Activated CD8-positive, alpha-beta memory T cell treated with anti-CD3 and anti-CD28 coated beads, Interleukin-2, amount 50 U/mL, for 1 hour (primary cell): ENCODE measurements around the gene ZNF132.
"Not testable (repeated sequence)": the region's sequence is repeated elsewhere in the genome, so short reads cannot be mapped to it uniquely, and the experiment has no call there.

Experiments
- DNase-seq: peaks from one replicate; pipeline ENCODE4 v3.0.0-alpha.2; 2020; ENCODE audit errors: extremely low read depth

ZNF132 gene

GRCh38 chr19:58468216-58468839 lies 28.4 kb upstream of the ZNF132 start:
- no peak for DNase-seq

DNA sequence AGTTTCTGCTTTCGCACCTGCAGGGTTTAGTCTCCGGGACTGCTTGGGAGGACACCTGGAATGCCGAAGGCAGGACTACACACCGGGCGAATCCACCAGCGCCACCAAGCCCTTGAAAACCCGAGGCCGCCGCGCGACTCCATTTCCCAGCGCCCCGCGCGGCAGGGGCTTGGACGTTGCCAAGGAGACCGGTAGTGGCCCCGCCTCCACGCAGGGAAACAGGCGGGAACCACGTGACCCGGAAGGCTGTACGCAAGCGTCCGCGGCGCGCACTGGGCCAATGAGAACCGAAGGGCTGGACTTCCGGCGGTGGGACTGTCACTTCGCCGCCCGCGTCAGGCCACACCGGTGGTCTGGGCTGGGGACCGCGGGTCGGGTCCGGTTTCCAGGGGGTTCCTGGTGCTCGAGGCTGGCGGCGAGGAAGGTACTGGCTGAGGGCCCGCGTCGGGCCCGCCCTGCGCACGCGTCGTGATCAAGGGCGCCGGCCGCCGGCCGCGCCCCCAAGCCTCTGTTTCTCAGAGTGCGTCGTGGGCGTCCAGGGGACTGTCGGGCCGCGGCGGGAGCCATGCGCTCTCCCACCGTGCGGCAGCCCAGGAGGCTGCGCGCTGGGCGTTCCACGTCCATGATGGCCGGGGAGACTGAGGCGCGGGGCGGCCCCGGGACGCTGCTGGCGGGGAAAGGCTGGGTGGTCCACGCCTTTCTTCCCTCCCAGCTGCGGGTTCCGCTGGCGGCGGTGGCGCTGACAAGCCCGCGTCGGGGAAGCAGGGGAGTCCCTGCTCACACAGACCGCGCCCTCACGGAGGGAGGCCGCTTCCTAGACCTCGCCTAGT lies 27.0 kb upstream of the ZNF132 start, which contains the start of gene ZNF324:
TSS of gene ZNF324 (plus strand) at position 321 of the 830 bp plus-strand sequence. CDS start 2,106 bp downstream, outside the sequence.
- peak; percentile 91 for DNase-seq

DNA sequence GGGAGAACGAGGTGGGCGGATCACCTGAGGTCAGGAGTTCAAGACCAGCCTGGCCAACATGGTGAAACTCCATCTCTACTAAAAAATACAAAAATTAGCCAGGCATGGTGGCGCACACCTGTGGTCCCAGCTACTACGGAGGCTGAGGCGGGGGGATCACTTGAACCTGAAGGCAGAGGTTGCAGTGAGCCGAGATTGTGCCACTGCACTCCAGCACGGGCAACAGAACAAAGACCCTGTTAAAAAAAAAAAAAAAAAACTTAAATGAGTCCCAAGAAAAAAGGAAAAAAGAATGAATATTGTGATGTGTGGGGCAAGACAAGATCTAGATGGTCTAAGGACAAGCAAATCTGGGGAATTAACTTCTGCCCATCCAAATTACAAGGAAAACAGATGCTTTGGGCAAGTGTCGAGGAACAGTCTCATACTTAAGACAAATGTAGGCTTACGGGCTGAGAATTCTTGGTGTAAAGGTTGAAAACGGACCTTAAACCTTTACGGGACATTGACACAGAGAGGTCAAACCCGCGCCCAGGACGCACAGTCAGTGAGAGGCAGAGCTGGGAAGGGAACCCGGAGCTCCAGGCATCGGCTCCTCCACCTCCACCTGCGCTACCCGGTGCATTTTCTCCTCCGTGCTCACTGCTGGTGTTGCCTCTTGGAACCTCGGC lies 26.3 kb upstream of the ZNF132 start:
- DNase-seq, result no peak

GRCh38 chr19:58460039-58460438 lies 20.1 kb upstream of the ZNF132 start:
- no peak for DNase-seq

GRCh38 chr19:58456111-58456510 lies 16.2 kb upstream of the ZNF132 start:
- no peak for DNase-seq

GRCh38 chr19:58455306-58455705 lies 15.4 kb upstream of the ZNF132 start:
- DNase-seq, result no peak

DNA sequence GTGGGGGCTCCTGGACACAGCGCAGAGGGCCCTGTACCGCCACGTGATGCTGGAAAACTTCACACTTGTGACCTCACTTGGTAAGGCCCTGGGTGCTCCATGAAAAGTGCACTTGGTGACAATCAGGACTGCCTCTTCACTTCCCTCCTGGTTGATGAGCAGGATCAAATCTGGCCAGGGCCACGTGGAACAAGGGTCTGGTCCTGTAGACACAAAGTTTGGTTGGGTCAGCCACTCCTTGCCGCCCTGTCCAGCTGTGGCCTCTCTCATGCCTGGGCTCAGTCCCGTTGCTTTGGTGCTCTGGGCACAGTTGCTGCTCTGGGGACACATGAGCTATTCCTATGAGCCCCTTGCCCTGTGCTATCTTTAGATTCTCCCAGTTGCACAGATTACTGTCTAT lies 13.8 kb upstream of the ZNF132 start:
- no peak for DNase-seq

DNA sequence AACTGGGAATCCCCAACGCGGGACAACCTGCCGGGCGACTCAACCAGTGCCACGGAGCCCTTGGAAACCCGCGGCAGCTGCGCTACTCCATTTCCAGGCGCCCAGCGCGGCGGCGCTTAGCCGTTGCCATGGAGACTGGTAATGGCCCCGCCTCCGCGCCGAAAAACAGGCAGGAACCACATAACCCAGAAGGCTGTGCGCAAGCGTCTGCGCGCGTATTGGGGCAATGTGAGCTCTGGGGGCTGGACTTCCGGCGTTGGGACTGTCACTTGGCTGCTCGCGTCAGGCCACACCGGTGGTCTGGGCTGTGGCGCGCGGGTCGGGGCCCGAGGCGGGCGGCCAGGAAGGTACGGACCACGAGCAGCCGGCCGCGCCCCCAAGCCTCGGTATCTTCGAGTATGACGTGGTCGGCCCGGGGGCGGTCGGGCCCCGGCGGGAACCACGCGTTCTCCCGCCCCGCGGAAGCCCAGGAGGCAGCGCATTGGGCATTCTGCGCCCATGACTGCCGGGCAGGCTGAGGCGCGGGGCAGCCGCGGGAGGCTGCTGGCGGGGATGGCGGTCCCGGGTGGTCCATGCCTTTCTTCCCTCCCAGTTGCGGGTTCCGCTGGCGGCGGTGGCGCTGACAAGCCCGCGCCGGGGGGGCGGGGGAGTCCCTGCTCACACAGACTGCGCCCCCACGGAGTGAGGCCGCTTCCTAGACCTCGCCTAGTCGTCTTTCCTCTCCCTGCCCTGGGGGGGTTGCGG lies 11.6 kb upstream of the ZNF132 start, which contains the start of gene ZNF324B:
TSS of gene ZNF324B (plus strand) at position 265 of the 744 bp plus-strand sequence. CDS start 2,080 bp downstream, outside the sequence.
- peak; percentile 94 for DNase-seq

DNA sequence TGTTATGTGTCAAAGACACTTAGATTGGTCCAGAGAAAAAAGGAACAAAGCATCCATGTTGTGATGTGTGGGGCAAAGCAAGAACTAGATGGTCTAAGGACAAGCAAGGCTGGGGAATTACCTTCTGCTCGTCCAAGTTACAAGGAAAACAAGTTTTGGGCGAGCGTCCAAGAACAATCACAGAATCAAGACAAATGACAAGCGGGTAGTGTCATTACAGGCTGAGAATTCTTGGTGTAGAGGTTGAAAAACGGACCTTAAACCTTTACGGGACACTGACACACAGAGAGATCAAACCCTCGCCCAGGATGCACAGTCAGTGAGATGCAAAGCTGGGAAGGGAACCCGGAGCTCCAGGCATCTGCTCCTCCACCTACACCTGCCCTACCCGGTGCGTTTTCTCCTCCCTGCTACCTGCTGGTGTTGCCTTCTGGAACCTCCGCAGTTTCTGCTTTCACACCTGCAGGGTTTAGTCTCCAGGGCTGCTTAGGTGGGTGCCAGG lies 11.0 kb upstream of the ZNF132 start:
- no peak for DNase-seq

- DNase-seq, result not testable (repeated sequence)
Observed at GRCh38 chr19:58449980-58450379, 10.0 kb upstream of the ZNF132 start.

- DNase-seq, result not testable (repeated sequence)
Observed at GRCh38 chr19:58448860-58449259, 8.9 kb upstream of the ZNF132 start.

DNA sequence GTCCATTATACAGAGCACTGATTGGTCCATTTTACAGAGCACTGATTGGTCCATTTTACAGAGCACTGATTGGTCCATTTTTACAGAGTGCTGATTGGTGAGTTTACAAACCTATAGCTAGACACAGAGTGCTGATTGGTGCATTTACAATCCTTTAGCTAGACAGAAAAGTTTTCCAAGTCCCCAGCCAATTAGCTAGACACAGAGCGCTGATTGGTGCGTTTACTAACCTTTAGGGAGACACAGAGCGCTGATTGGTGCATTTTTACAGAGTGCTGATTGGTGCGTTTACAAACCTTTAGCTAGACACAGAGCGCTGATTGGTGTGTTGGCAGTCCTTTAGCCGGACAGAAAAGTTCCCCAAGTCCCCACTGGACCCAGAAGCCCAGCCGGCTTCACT lies 3.0 kb upstream of the ZNF132 start:
- not testable (repeated sequence) for DNase-seq

- no peak for DNase-seq
Observed at GRCh38 chr19:58440556-58440955, 603 bp upstream of the ZNF132 start.

- no peak for DNase-seq
Observed at GRCh38 chr19:58434217-58434616, 5.7 kb downstream of the ZNF132 start.

GRCh38 chr19:58429745-58430144 lies 10.2 kb downstream of the ZNF132 start:
- DNase-seq, result no peak

DNA sequence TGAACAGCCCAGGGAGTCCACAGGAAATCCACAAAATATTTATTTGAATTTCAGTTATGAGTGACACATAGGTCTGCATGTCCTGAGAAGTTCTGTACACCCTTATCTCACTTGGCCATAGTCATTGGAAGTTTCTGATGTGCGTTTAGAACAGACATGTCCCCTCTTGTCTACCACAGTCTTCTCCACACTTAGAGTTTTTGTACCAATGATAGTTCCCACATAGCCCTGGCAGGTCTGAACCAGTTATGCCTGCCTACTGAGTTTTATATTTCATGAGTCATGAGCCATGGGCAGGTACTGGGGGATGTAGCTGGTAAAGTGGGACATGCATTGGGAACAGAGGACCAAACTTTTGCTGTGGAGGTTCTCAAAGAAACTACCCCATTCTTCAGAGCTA lies 11.3 kb downstream of the ZNF132 start:
- DNase-seq, result no peak

- DNase-seq, result no peak
Observed at GRCh38 chr19:58417071-58417470, 22.9 kb downstream of the ZNF132 start.

GRCh38 chr19:58416604-58417003 lies 23.3 kb downstream of the ZNF132 start:
- DNase-seq, result no peak

- DNase-seq, result no peak
Observed at GRCh38 chr19:58409010-58409790, 30.8 kb downstream of the ZNF132 start.

- DNase-seq, result peak; percentile 82
Observed at GRCh38 chr19:58408152-58409009, 31.6 kb downstream of the ZNF132 start, which contains the start of gene ZNF584. Gene ZNF584 (plus strand): TSS chr19:58408649. CDS start chr19:58409148, 499 bp downstream.
